Right ventricle myocardium superior (tissue), 1 donor: Measurements from ENCODE around the gene KIAA0319L. TPM values are rescaled to one million over a fixed set of nuclear protein-coding genes. Genes with fewer than 3 reads are reported as not detected.
"Not testable (repeated sequence)": the region's sequence is repeated elsewhere in the genome, so short reads cannot be mapped to it uniquely, and the experiment has no call there.

Source experiments
- ATAC-seq: fragments of 200-7000 bp; cut with Tn5 transposase; one replicate; pipeline ENCODE4 v1.9.1; 2020; ENCODE audit warnings: mild to moderate bottlenecking; ENCODE audit not compliant: poor library complexity
- DNase-seq: peaks from one replicate; pipeline ENCODE4 v3.0.0-alpha.2; 2020
- intact Hi-C: fragments of 100-400 bp; cut with DNase I; formaldehyde crosslinking; loops from one replicate; pipeline ENCODE4 v1.11.2; 2022
- total RNA-seq: library from RNA; stranded (reverse); fragmentation: NEBNext Ultra II Directional; extraction: Animal tissue kit (Norgen Biotek cat#: 25700); gene quantifications from one replicate; pipeline ENCODE4 v1.2.1, GENCODE V29; 2021
- donor health status: DM: no; HTN: yes; CAD: no; lungs with severe emphysema.

Gene KIAA0319L
- total RNA-seq, 1 donor from 2014 or later, result 62.1 TPM

GRCh38 chr1:35586808-35587207 is 29.6 kb upstream of the KIAA0319L start:
- ATAC-seq, result no peak
- intact Hi-C loops, result no loop called here
- DNase-seq, result no peak

GRCh38 chr1:35585805-35586204 is 28.6 kb upstream of the KIAA0319L start:
- ATAC-seq, intact Hi-C loops, DNase-seq: not testable (repeated sequence)

DNA sequence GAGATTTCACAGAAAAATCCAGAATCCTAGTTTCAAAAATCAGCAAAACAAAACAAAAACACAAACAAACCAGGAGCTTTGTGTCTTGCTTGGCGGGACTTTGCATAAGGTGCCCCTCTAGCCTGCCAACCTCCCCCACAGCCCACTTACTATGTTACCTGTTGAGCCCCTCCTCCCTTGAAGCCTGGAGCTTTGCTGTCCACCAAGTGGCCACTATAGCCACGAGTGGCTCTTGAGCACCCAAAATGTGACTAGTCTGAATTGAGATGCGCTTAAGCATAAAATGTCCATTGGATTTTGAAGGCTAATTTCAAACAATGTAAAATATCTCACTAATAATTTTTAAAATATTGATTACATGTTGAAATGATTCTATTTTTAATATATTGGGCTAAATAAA is 28.1 kb upstream of the KIAA0319L start:
- intact Hi-C loops, result no loop called here
- no peak for DNase-seq
- ATAC-seq, result no peak

DNA sequence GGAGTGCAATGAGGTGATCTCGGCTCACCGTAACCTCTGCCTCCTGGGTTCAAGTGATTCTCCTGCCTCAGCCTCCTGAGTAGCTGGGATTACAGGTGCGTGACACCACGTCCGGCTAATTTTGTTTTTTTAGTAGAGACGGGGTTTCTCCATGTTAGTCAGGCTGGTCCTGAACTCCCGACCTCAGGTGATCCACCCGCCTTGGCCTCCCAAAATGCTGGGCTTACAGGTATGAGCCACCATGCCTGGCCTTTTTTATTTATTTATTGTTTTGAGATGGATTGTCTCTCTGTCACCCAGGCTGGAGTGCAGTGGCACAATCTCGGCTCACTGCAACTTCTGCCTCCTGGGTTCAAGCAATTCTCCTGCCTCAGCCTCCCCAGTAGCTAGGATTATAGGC is 24.4 kb upstream of the KIAA0319L start:
- ATAC-seq, intact Hi-C loops, DNase-seq: not testable (repeated sequence)

- DNase-seq (no peak), ATAC-seq (no peak)
- intact Hi-C loops, result no loop called here
Measured at GRCh38 chr1:35580949-35581388, 23.8 kb upstream of the KIAA0319L start.

GRCh38 chr1:35577071-35577998 is 20.1 kb upstream of the KIAA0319L start:
- intact Hi-C loops, result no loop called here
- ATAC-seq (peak; percentile 73), DNase-seq (peak; percentile 67)

GRCh38 chr1:35576766-35577070 is 19.5 kb upstream of the KIAA0319L start:
- intact Hi-C loops, ATAC-seq, DNase-seq: not testable (repeated sequence)

GRCh38 chr1:35576061-35576765 is 19.0 kb upstream of the KIAA0319L start:
- intact Hi-C loops, result no loop called here
- no peak for ATAC-seq
- DNase-seq, result no peak

DNA sequence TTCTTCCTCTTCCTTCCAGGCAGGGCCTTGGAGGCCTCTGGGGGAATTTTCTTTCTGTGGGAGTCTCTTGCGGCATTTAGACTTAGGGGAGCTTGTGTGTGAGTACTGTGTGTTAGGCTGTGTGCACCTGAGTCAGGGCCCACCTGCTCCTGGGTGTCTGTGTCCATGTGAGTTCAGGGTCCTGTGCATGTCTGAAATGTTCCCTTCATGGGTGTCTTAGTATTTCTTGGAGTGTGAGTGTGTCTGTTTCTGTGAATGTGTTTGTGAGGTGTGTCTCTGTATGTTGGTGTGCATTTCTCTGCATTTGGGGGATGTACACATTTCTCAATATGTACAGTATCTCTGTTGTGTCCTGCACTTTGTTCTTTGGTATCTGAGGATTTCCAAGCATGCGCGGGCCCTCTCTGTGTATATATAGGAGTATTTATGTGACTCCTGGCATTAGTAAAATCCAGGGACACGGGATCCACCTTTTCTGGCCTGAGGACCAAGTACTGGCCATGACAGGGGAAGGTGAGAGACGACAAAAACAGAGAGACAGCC is 18.3 kb upstream of the KIAA0319L start:
- intact Hi-C loops, result no loop called here
- ATAC-seq, result no peak
- no peak for DNase-seq

- DNase-seq, result no peak
- intact Hi-C loops, result no loop called here
- no peak for ATAC-seq
Measured at GRCh38 chr1:35574655-35575415, 17.6 kb upstream of the KIAA0319L start.

GRCh38 chr1:35574125-35574654 is 17.0 kb upstream of the KIAA0319L start:
- no peak for DNase-seq
- intact Hi-C loops, result no loop called here
- no peak for ATAC-seq

- intact Hi-C loops, result loop anchor here (2.0 kb wide), 1 partner anchor 151 kb away; no protein-coding TSS in a partner anchor
- ATAC-seq (peak; percentile 33), DNase-seq (no peak)
Measured at GRCh38 chr1:35573198-35574124, 16.3 kb upstream of the KIAA0319L start, which contains the start of gene TFAP2E. TFAP2E (plus strand) TSS chr1:35573314; CDS start chr1:35573578, 264 bp downstream.

- no peak for DNase-seq
- intact Hi-C loops, result loop anchor here (2.0 kb wide), 1 partner anchor 153 kb away; no protein-coding TSS in a partner anchor
- no peak for ATAC-seq
Measured at GRCh38 chr1:35572296-35572695, 15.1 kb upstream of the KIAA0319L start.

DNA sequence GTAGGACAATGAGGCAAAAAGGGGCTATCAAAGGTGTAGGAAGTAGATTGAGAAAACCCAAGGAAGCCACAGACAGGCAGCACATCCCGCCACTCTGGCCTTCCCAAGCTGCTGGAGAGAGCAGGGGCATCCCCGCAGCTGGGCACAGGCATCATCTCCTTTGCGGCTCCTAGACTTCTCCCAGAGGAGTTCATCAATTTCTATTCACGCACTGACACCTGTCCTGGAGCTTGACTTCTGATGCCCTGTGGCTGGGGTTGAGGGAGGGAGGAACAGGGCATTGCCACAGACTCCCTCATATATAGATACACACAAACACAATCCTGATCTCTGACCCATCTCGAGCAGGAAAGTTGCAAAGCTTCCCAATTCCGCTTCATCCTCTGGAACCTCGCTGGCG is 14.1 kb upstream of the KIAA0319L start:
- DNase-seq (no peak), ATAC-seq (no peak)
- intact Hi-C loops, result no loop called here

DNA sequence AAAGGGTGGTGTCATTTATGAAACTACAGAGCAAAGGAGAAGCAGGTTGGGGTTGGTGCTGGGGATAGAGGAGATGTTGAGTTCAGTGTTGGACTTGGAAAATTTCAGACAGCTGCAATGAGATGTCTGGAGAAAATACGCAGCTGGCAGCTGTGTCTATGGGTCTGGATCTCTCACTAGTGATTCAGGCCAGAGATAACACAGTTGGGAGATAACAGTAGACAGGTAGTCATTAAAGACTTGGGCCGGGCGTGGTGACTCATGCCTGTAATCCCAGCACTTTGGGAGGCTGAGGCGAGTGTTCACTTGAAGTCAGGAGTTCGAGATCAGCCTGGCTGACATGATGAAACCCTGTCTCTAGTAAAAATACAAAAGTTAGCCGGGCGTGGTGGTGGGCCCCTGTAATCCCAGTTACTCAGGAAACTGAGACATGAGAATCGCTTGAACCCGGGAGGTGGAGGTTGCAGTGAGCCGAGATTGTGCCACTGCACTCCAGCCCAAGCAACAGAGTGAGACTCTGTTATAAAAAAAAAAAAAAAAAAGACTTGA is 13.5 kb upstream of the KIAA0319L start:
- no peak for ATAC-seq
- no peak for DNase-seq
- intact Hi-C loops, result no loop called here

- ATAC-seq (no peak), DNase-seq (no peak)
- intact Hi-C loops, result loop anchor here (10.0 kb wide), 2 partner anchors 205 to 365 kb away; no protein-coding TSS in a partner anchor
Measured at GRCh38 chr1:35569936-35570335, 12.7 kb upstream of the KIAA0319L start.

DNA sequence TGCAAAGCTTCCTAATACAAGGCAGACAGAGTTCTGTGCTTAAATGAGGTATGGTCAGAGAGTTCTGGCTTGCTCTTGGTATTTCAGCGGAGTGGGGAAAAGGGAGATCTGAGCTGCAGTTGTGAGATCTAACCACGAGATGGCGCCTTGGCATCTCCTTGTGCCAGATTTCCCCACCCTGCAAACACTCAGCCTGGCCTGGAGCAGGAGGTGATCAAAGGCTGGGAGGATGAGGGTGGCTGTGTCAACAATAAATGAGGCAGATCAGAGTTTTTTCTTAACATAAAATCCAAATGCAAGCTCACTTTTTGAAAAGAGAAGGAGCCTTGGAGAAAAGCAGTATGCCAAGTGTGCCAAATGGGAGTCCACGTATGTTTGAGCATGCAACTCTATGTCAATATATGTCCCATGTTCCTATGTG is 11.8 kb upstream of the KIAA0319L start:
- intact Hi-C loops, result loop anchor here (10.0 kb wide), 2 partner anchors 206 to 364 kb away; no protein-coding TSS in a partner anchor
- peak; percentile 65 for DNase-seq
- peak; percentile 75 for ATAC-seq
